ENCODE results near the gene TSPAN16.

TSPAN16 gene

DNA sequence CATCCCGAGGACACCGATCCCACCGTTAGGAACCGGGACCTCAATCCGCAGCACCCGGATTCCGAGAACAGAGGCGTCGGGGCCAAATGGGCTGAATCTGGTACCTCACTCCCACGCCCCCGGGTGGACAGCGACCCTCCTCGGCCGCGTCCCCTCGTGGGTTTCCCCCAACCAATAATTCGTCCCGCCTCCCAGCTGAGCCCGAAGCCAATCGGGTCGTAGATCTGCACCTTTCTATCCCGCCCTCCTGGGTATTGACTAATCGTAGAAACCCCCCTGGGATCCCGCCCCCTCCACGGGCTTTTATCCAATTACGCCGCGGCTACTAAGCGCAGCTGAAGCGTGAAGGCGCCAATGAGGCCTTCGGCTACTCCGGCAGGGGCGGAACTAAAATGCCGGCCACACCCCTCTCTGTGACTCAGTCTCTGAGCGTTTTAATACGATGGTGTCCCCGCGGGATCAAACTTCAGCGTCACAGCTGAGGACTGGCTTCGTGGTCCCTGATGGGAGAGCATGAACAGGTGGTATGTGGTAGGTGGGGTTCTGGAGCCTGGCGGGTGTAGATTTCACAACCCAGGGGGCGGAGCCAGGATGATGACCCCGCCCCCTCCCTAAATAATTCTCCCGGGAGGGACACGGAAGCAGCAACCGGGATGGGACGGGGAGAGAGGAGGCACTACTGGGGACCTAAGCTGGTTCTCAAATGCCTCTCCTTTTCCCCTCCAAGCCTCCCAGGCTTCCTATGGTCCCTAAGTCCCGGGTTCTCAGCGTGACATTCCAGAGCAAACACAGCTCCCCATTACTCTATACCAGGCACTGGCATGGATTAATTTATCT is 50.4 kb downstream of the TSPAN16 start, which contains the start of the genes CCDC159 and TMEM205 (continued):
- no peak for TF ChIP-seq ZNF549 (tag by site-specific recombination; IDR thresholded peaks at IDR 0.05)
- TF ChIP-seq ZNF302 (tag by site-specific recombination; IDR thresholded peaks at IDR 0.05; ENCODE audit: low read depth): no peak
- no peak for TF ChIP-seq SETDB1 (IDR thresholded peaks at IDR 0.05; ENCODE audit: insufficient read length, low read length)
- TF ChIP-seq ZNF626 (tag by site-specific recombination; IDR thresholded peaks at IDR 0.05): no peak
- no peak for TF ChIP-seq ZSCAN16 (tag by site-specific recombination; IDR thresholded peaks at IDR 0.05)
- no peak; the same call in 1 of the 2 replicates for TF ChIP-seq ZNF2 (tag by site-specific recombination; IDR thresholded peaks at IDR 0.05)
- no peak for TF ChIP-seq TCF7L2 (IDR thresholded peaks at IDR 0.05; ENCODE audit: borderline replicate concordance, low read depth, low read length)
- TF ChIP-seq, protein P1, sequence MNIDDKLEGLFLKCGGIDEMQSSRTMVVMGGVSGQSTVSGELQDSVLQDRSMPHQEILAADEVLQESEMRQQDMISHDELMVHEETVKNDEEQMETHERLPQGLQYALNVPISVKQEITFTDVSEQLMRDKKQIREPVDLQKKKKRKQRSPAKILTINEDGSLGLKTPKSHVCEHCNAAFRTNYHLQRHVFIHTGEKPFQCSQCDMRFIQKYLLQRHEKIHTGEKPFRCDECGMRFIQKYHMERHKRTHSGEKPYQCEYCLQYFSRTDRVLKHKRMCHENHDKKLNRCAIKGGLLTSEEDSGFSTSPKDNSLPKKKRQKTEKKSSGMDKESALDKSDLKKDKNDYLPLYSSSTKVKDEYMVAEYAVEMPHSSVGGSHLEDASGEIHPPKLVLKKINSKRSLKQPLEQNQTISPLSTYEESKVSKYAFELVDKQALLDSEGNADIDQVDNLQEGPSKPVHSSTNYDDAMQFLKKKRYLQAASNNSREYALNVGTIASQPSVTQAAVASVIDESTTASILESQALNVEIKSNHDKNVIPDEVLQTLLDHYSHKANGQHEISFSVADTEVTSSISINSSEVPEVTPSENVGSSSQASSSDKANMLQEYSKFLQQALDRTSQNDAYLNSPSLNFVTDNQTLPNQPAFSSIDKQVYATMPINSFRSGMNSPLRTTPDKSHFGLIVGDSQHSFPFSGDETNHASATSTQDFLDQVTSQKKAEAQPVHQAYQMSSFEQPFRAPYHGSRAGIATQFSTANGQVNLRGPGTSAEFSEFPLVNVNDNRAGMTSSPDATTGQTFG (tag by site-specific recombination; IDR thresholded peaks at IDR 0.05; ENCODE audit: borderline replicate concordance): no peak
- TF ChIP-seq, protein P2, sequence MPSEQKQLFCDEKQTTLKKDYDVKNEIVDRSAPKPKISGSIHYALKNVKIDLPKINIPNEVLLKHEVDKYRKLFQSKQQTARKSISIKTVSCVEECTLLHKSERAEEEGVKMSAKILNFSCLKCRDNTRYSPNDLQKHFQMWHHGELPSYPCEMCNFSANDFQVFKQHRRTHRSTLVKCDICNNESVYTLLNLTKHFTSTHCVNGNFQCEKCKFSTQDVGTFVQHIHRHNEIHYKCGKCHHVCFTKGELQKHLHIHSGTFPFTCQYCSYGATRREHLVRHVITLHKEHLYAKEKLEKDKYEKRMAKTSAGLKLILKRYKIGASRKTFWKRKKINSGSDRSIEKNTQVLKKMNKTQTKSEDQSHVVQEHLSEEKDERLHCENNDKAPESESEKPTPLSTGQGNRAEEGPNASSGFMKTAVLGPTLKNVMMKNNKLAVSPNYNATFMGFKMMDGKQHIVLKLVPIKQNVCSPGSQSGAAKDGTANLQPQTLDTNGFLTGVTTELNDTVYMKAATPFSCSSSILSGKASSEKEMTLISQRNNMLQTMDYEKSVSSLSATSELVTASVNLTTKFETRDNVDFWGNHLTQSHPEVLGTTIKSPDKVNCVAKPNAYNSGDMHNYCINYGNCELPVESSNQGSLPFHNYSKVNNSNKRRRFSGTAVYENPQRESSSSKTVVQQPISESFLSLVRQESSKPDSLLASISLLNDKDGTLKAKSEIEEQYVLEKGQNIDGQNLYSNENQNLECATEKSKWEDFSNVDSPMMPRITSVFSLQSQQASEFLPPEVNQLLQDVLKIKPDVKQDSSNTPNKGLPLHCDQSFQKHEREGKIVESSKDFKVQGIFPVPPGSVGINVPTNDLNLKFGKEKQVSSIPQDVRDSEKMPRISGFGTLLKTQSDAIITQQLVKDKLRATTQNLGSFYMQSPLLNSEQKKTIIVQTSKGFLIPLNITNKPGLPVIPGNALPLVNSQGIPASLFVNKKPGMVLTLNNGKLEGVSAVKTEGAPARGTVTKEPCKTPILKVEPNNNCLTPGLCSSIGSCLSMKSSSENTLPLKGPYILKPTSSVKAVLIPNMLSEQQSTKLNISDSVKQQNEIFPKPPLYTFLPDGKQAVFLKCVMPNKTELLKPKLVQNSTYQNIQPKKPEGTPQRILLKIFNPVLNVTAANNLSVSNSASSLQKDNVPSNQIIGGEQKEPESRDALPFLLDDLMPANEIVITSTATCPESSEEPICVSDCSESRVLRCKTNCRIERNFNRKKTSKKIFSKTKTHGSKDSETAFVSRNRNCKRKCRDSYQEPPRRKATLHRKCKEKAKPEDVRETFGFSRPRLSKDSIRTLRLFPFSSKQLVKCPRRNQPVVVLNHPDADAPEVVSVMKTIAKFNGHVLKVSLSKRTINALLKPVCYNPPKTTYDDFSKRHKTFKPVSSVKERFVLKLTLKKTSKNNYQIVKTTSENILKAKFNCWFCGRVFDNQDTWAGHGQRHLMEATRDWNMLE (tag by site-specific recombination; conservative IDR thresholded peaks at IDR 0.05; ENCODE audit: low read depth): no peak
- TF ChIP-seq ZNF10 (tag by site-specific recombination; IDR thresholded peaks at IDR 0.05): no peak
- no peak for TF ChIP-seq ZFP41 (tag by site-specific recombination; IDR thresholded peaks at IDR 0.05; ENCODE audit: borderline replicate concordance)
- TF ChIP-seq ZNF16 (tag by site-specific recombination; IDR thresholded peaks at IDR 0.05; ENCODE audit: low read depth): no peak
- peak; percentile 91 for TF ChIP-seq ZNF629 (tag by site-specific recombination; IDR thresholded peaks at IDR 0.05)
- TF ChIP-seq, protein P3, sequence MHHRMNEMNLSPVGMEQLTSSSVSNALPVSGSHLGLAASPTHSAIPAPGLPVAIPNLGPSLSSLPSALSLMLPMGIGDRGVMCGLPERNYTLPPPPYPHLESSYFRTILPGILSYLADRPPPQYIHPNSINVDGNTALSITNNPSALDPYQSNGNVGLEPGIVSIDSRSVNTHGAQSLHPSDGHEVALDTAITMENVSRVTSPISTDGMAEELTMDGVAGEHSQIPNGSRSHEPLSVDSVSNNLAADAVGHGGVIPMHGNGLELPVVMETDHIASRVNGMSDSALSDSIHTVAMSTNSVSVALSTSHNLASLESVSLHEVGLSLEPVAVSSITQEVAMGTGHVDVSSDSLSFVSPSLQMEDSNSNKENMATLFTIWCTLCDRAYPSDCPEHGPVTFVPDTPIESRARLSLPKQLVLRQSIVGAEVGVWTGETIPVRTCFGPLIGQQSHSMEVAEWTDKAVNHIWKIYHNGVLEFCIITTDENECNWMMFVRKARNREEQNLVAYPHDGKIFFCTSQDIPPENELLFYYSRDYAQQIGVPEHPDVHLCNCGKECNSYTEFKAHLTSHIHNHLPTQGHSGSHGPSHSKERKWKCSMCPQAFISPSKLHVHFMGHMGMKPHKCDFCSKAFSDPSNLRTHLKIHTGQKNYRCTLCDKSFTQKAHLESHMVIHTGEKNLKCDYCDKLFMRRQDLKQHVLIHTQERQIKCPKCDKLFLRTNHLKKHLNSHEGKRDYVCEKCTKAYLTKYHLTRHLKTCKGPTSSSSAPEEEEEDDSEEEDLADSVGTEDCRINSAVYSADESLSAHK (tag by site-specific recombination; IDR thresholded peaks at IDR 0.05): no peak
- TF ChIP-seq ZXDB (tag by site-specific recombination; IDR thresholded peaks at IDR 0.05): peak; percentile 29; the same call in 1 of the 2 replicates
- no peak for TF ChIP-seq ZNF140 (tag by site-specific recombination; IDR thresholded peaks at IDR 0.05)
- no peak for TF ChIP-seq ZBTB7A (tag by site-specific recombination; IDR thresholded peaks at IDR 0.05; ENCODE audit: low read depth)
- TF ChIP-seq, protein P4, sequence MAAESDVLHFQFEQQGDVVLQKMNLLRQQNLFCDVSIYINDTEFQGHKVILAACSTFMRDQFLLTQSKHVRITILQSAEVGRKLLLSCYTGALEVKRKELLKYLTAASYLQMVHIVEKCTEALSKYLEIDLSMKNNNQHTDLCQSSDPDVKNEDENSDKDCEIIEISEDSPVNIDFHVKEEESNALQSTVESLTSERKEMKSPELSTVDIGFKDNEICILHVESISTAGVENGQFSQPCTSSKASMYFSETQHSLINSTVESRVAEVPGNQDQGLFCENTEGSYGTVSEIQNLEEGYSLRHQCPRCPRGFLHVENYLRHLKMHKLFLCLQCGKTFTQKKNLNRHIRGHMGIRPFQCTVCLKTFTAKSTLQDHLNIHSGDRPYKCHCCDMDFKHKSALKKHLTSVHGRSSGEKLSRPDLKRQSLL (tag by site-specific recombination; IDR thresholded peaks at IDR 0.05): peak; percentile 78; the same call in 1 of the 2 replicates
- TF ChIP-seq, protein P5, sequence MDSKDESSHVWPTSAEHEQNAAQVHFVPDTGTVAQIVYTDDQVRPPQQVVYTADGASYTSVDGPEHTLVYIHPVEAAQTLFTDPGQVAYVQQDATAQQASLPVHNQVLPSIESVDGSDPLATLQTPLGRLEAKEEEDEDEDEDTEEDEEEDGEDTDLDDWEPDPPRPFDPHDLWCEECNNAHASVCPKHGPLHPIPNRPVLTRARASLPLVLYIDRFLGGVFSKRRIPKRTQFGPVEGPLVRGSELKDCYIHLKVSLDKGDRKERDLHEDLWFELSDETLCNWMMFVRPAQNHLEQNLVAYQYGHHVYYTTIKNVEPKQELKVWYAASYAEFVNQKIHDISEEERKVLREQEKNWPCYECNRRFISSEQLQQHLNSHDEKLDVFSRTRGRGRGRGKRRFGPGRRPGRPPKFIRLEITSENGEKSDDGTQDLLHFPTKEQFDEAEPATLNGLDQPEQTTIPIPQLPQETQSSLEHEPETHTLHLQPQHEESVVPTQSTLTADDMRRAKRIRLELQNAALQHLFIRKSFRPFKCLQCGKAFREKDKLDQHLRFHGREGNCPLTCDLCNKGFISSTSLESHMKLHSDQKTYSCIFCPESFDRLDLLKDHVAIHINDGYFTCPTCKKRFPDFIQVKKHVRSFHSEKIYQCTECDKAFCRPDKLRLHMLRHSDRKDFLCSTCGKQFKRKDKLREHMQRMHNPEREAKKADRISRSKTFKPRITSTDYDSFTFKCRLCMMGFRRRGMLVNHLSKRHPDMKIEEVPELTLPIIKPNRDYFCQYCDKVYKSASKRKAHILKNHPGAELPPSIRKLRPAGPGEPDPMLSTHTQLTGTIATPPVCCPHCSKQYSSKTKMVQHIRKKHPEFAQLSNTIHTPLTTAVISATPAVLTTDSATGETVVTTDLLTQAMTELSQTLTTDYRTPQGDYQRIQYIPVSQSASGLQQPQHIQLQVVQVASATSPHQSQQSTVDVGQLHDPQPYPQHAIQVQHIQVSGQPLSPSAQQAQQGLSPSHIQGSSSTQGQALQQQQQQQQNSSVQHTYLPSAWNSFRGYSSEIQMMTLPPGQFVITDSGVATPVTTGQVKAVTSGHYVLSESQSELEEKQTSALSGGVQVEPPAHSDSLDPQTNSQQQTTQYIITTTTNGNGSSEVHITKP (tag by site-specific recombination; IDR thresholded peaks at IDR 0.05): peak; percentile 65
- TF ChIP-seq KLF8 (tag by site-specific recombination; IDR thresholded peaks at IDR 0.05): peak; percentile 88
- no peak for TF ChIP-seq ZNF558 (tag by site-specific recombination; IDR thresholded peaks at IDR 0.05)
- TF ChIP-seq, protein P6, sequence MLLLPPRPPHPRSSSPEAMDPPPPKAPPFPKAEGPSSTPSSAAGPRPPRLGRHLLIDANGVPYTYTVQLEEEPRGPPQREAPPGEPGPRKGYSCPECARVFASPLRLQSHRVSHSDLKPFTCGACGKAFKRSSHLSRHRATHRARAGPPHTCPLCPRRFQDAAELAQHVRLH (tag by site-specific recombination; IDR thresholded peaks at IDR 0.05): no peak
- no peak for TF ChIP-seq ZNF510 (tag by site-specific recombination; IDR thresholded peaks at IDR 0.05; ENCODE audit: insufficient replicate concordance)
- TF ChIP-seq HOXD13 (CRISPR knock-in tag; IDR thresholded peaks at IDR 0.05; ENCODE audit: borderline replicate concordance): no peak
